CD8-positive, alpha-beta memory T cell (primary cell): Measurements from ENCODE around the gene LRRTM4. TPM values are rescaled to one million over a fixed set of nuclear protein-coding genes. Genes with fewer than 3 reads are reported as not detected.

Source experiments
- CTCF ChIA-PET: fragments of 350-600 bp; sonication (Branson Sonifier 250); formaldehyde crosslinking; loops from one replicate; lab custom pipeline; 2021; ENCODE audit warnings: antibody characterized with exemption; lab: Charles Lee
- POLR2A ChIA-PET: fragments of 350-600 bp; sonication (Branson Sonifier 250); formaldehyde crosslinking; loops from one replicate; lab custom pipeline; 2021; ENCODE audit warnings: antibody characterized with exemption; lab: Charles Lee
- DNase-seq, 5 donors: peaks; one replicate each; pipeline versions ENCODE4 v3.0.0 to v3.0.0-alpha.2; 2020 to 2022; ENCODE audit warnings: mixed read lengths in 1 of 5
- H3K27ac ChIP-seq: one replicate; pipeline ENCODE4 v1.7.0; 2013; ENCODE audit warnings: low read depth, mild to moderate bottlenecking, low read length, moderate library complexity
- H3K27me3 ChIP-seq: 2 replicates; pipeline ENCODE4 v1.7.0; 2013; ENCODE audit warnings: low read length, mild to moderate bottlenecking; ENCODE audit not compliant: insufficient read depth, poor library complexity, severe bottlenecking
- H3K36me3 ChIP-seq: 2 replicates; pipeline ENCODE4 v1.7.0; 2013; ENCODE audit warnings: mild to moderate bottlenecking, low read length, moderate library complexity; ENCODE audit not compliant: insufficient read depth
- H3K4me1 ChIP-seq: 2 replicates; pipeline ENCODE4 v1.7.0; 2013; ENCODE audit warnings: mild to moderate bottlenecking, low read length, moderate library complexity; ENCODE audit not compliant: insufficient read depth
- H3K4me3 ChIP-seq: 2 replicates; pipeline ENCODE4 v1.7.0; 2013; ENCODE audit warnings: mild to moderate bottlenecking, low read length
- H3K9me3 ChIP-seq: 2 replicates; pipeline ENCODE4 v1.7.0; 2013; ENCODE audit warnings: mild to moderate bottlenecking, low read length
- H3K27ac Mint-ChIP-seq, 8 donors: one replicate each; pipeline ENCODE4 v1.8.0; 2020 to 2021; ENCODE audit warnings: mixed read lengths in 8 of 8, mild to moderate bottlenecking in 6 of 8, inconsistent platforms in 3 of 8, moderate library complexity in 3 of 8
- H3K27me3 Mint-ChIP-seq, 2 donors: one replicate each; pipeline ENCODE4 v1.8.0; 2020 to 2021; ENCODE audit warnings: mixed read lengths in 2 of 2, mild to moderate bottlenecking in 1 of 2, moderate library complexity in 1 of 2
- H3K36me3 Mint-ChIP-seq, 3 donors: one replicate each; pipeline ENCODE4 v1.8.0; 2020 to 2021; ENCODE audit warnings: mixed read lengths in 3 of 3, inconsistent platforms in 1 of 3, mild to moderate bottlenecking in 1 of 3
- H3K4me1 Mint-ChIP-seq, 3 donors: one replicate each; pipeline ENCODE4 v1.8.0; 2020 to 2021; ENCODE audit warnings: mixed read lengths in 3 of 3, inconsistent platforms in 1 of 3, mild to moderate bottlenecking in 1 of 3
- H3K4me3 Mint-ChIP-seq, 7 donors: one replicate each; pipeline ENCODE4 v1.8.0; 2020 to 2021; ENCODE audit warnings: mixed read lengths in 7 of 7, mild to moderate bottlenecking in 6 of 7, moderate library complexity in 4 of 7, inconsistent platforms in 2 of 7
- H3K9me3 Mint-ChIP-seq, 5 donors: one replicate each; pipeline ENCODE4 v1.8.0; 2020 to 2022; ENCODE audit warnings: mixed read lengths in 5 of 5, mild to moderate bottlenecking in 3 of 5, moderate library complexity in 2 of 5, inconsistent platforms in 1 of 5
- polyA plus RNA-seq: library from polyadenylated mRNA; unstranded; fragments of 300-500 nt; fragmentation: Illumina TruSeq; gene quantifications from one replicate; pipeline ENCODE4 v1.2.3, GENCODE V29; 2021
- total RNA-seq, 2 experiments: library from RNA; stranded (reverse); gene quantifications; one replicate each; pipeline ENCODE4 v1.2.3, GENCODE V29; 2021

LRRTM4 gene
- total and polyA plus RNA-seq, 3 experiments from 2014 or later, result not detected

- no peak for DNase-seq
- Mint-ChIP-seq H3K4me1 (no peaks in the 10 kb centered on the region), H3K27ac (no peak overlapping the region), H3K36me3 (no peaks in the 10 kb centered on the region), H3K27me3 (peaks cover 0 to 2% of the 10 kb centered on the region in 2 donors), H3K4me3 (no peak overlapping the region), H3K9me3 (peaks cover 5 to 33% (median 13%) of the 10 kb centered on the region in 5 donors)
- Histone ChIP-seq H3K4me1 (no peaks in the 10 kb centered on the region), H3K4me3 (no peak overlapping the region), H3K9me3 (no peaks in the 10 kb centered on the region), H3K27me3 (no peaks in the 10 kb centered on the region), H3K36me3 (no peaks in the 10 kb centered on the region), H3K27ac (no peak overlapping the region)
- ChIA-PET CTCF (no interaction called here), POLR2A (no interaction called here)
Measured at GRCh38 chr2:77398970-77399600, 123.1 kb downstream of the LRRTM4 start.

- peaks cover 5 to 38% (median 17%) of the 10 kb centered on the region in 5 donors for H3K9me3 Mint-ChIP-seq
- Histone ChIP-seq H3K27me3 (no peaks in the 10 kb centered on the region), H3K36me3 (no peaks in the 10 kb centered on the region), H3K9me3 (no peaks in the 10 kb centered on the region), H3K27ac (no peak overlapping the region), H3K4me1 (no peaks in the 10 kb centered on the region), H3K4me3 (no peak overlapping the region)
- ChIA-PET CTCF (no interaction called here), POLR2A (no interaction called here)
- no peaks in the 10 kb centered on the region for H3K4me1 Mint-ChIP-seq
- no peaks in the 10 kb centered on the region for H3K36me3 Mint-ChIP-seq
- peaks cover 0 to 2% of the 10 kb centered on the region in 2 donors for H3K27me3 Mint-ChIP-seq
- no peak overlapping the region for H3K27ac Mint-ChIP-seq
- no peak overlapping the region for H3K4me3 Mint-ChIP-seq
- DNase-seq, result no peak
Measured at GRCh38 chr2:77397763-77398162, 124.4 kb downstream of the LRRTM4 start.

DNA sequence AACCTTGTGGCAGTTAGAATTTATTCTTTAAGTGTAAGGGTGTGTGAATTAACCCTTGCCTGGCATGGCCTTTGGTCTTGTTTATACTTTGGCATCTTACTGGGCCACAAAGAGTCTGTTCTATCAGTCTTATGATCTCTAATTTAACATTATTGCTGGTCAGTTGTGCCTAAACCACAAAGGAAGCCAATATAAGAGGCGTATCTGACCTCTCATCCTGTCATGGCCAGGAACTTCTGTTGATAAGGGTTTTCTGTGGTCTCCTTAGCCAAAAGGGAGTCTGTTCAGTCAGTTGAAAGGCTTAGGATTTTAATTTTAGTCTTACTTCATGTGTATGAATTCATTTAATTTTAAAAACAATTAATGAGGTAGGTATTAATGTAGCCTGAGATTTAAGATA, 127.2 kb downstream of the LRRTM4 start:
- Mint-ChIP-seq H3K27me3 (peaks cover 0 to 2% of the 10 kb centered on the region in 2 donors), H3K27ac (no peak overlapping the region), H3K9me3 (peaks cover 2 to 46% (median 11%) of the 10 kb centered on the region in 5 donors), H3K4me1 (no peaks in the 10 kb centered on the region), H3K36me3 (no peaks in the 10 kb centered on the region), H3K4me3 (no peak overlapping the region)
- Histone ChIP-seq H3K27me3 (no peaks in the 10 kb centered on the region), H3K9me3 (no peaks in the 10 kb centered on the region), H3K4me1 (no peaks in the 10 kb centered on the region), H3K36me3 (no peaks in the 10 kb centered on the region), H3K27ac (no peak overlapping the region), H3K4me3 (no peak overlapping the region)
- POLR2A ChIA-PET, result no interaction called here
- no peak for DNase-seq
- CTCF ChIA-PET, result no interaction called here

- no peak overlapping the region for H3K27ac ChIP-seq
- Mint-ChIP-seq H3K36me3 (no peaks in the 10 kb centered on the region), H3K27me3 (peaks cover 0 to 2% of the 10 kb centered on the region in 2 donors), H3K9me3 (peaks cover 5 to 42% (median 9%) of the 10 kb centered on the region in 5 donors), H3K27ac (no peak overlapping the region), H3K4me1 (no peaks in the 10 kb centered on the region), H3K4me3 (no peak overlapping the region)
- H3K4me3 ChIP-seq, result no peak overlapping the region
- no peaks in the 10 kb centered on the region for H3K9me3 ChIP-seq
- no peaks in the 10 kb centered on the region for H3K4me1 ChIP-seq
- H3K27me3 ChIP-seq, result no peaks in the 10 kb centered on the region
- POLR2A ChIA-PET, result no interaction called here
- DNase-seq, result no peak
- CTCF ChIA-PET, result no interaction called here
- H3K36me3 ChIP-seq, result no peaks in the 10 kb centered on the region
Measured at GRCh38 chr2:77391119-77391518, 131.1 kb downstream of the LRRTM4 start.

GRCh38 chr2:77387324-77387723, 134.9 kb downstream of the LRRTM4 start:
- no peaks in the 10 kb centered on the region for H3K9me3 ChIP-seq
- no peaks in the 10 kb centered on the region for H3K27me3 ChIP-seq
- no peak overlapping the region for H3K27ac Mint-ChIP-seq
- no peaks in the 10 kb centered on the region for H3K27me3 Mint-ChIP-seq
- CTCF ChIA-PET, result no interaction called here
- no peaks in the 10 kb centered on the region for H3K36me3 ChIP-seq
- no peak overlapping the region for H3K4me3 ChIP-seq
- POLR2A ChIA-PET, result no interaction called here
- no peak for DNase-seq
- no peaks in the 10 kb centered on the region for H3K36me3 Mint-ChIP-seq
- no peak overlapping the region for H3K4me3 Mint-ChIP-seq
- no peak overlapping the region for H3K27ac ChIP-seq
- H3K4me1 Mint-ChIP-seq, result no peaks in the 10 kb centered on the region
- H3K4me1 ChIP-seq, result no peaks in the 10 kb centered on the region
- H3K9me3 Mint-ChIP-seq, result peaks cover 2 to 37% (median 7%) of the 10 kb centered on the region in 5 donors

DNA sequence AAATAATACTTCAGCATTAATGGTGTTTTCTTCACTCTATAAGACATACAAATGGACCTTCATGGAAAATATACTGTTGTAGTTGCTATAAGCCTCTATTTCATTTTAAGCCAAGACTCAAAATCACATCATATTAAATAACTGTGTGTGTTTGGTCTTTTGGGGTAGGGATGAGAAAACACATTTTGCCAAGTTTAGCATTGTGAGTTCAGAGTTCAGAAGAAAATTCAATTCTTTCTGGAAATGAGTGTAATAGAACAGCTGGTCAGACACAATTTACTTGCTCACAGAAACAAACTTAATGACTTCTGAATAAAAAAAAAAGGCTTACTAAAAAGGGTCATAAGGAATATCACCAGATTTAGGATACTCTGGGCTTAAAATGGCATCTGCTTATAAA, 149.5 kb downstream of the LRRTM4 start:
- POLR2A ChIA-PET, result no interaction called here
- no peaks in the 10 kb centered on the region for H3K27me3 Mint-ChIP-seq
- DNase-seq, result no peak
- no peak overlapping the region for H3K4me3 Mint-ChIP-seq
- peaks cover 2 to 36% (median 14%) of the 10 kb centered on the region in 5 donors for H3K9me3 Mint-ChIP-seq
- H3K27ac Mint-ChIP-seq, result no peak overlapping the region
- Histone ChIP-seq H3K4me1 (no peaks in the 10 kb centered on the region), H3K36me3 (no peaks in the 10 kb centered on the region), H3K9me3 (no peaks in the 10 kb centered on the region), H3K27ac (no peak overlapping the region), H3K4me3 (no peak overlapping the region), H3K27me3 (no peaks in the 10 kb centered on the region)
- CTCF ChIA-PET, result no interaction called here
- no peaks in the 10 kb centered on the region for H3K4me1 Mint-ChIP-seq
- no peaks in the 10 kb centered on the region for H3K36me3 Mint-ChIP-seq

DNA sequence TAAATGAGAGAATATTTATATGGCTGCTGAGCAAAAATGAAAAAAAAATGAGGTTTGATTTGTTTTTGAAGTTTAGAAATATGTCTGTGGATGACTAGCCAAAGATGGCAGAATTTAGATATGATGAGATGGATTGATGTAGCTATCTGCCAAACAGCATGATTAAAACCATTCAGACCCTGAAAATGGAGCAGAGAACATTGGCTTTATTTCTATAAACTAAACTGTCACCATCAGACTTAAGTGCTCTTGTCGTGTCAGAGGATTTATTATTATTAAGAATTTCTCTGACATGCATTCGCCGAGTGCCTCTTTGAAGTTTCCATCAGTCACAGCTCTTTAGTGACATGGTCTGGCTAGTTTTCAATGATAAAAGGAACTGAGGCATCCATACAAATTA, 151.7 kb downstream of the LRRTM4 start:
- CTCF ChIA-PET, result no interaction called here
- Histone ChIP-seq H3K9me3 (no peaks in the 10 kb centered on the region), H3K36me3 (no peaks in the 10 kb centered on the region), H3K27me3 (no peaks in the 10 kb centered on the region), H3K4me3 (no peak overlapping the region), H3K4me1 (no peaks in the 10 kb centered on the region), H3K27ac (no peak overlapping the region)
- no peak overlapping the region for H3K4me3 Mint-ChIP-seq
- H3K27ac Mint-ChIP-seq, result no peak overlapping the region
- DNase-seq, result no peak
- peaks cover 5 to 42% (median 16%) of the 10 kb centered on the region in 5 donors for H3K9me3 Mint-ChIP-seq
- POLR2A ChIA-PET, result no interaction called here
- H3K36me3 Mint-ChIP-seq, result no peaks in the 10 kb centered on the region
- H3K27me3 Mint-ChIP-seq, result no peaks in the 10 kb centered on the region
- no peaks in the 10 kb centered on the region for H3K4me1 Mint-ChIP-seq

DNA sequence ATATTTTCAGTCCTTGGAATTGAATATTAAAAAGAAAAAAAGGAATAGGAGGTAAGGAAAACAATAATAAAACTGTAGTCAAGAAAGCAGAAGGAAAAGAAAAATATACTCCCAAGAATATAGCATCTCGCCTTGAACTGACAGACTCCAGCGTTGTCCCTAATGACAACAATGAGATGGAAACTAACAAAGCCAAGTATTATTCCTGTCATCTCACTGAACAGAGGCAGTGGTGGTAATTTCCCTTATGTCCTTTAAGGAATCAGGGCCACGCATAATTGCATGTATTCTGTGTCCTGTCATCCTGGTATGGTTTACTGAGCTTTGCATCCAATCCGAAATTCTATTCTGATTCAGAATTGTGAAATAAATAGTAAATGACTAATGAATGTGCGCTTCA, 158.9 kb downstream of the LRRTM4 start:
- H3K36me3 ChIP-seq, result no peaks in the 10 kb centered on the region
- Mint-ChIP-seq H3K36me3 (peaks cover 0 to 3% (median 0%) of the 10 kb centered on the region in 3 donors), H3K4me1 (no peaks in the 10 kb centered on the region), H3K4me3 (no peak overlapping the region), H3K27ac (no peak overlapping the region), H3K9me3 (peaks cover 12 to 39% (median 14%) of the 10 kb centered on the region in 5 donors), H3K27me3 (no peaks in the 10 kb centered on the region)
- H3K9me3 ChIP-seq, result no peaks in the 10 kb centered on the region
- no peaks in the 10 kb centered on the region for H3K27me3 ChIP-seq
- ChIA-PET POLR2A (no interaction called here), CTCF (no interaction called here)
- H3K4me1 ChIP-seq, result no peaks in the 10 kb centered on the region
- H3K27ac ChIP-seq, result no peak overlapping the region
- no peak overlapping the region for H3K4me3 ChIP-seq
- DNase-seq, result no peak
